ENCODE results near the gene SLC16A10.
"Not testable (repeated sequence)": the region's sequence is repeated elsewhere in the genome, so short reads cannot be mapped to it uniquely, and the experiment has no call there.

SLC16A10 gene

DNA sequence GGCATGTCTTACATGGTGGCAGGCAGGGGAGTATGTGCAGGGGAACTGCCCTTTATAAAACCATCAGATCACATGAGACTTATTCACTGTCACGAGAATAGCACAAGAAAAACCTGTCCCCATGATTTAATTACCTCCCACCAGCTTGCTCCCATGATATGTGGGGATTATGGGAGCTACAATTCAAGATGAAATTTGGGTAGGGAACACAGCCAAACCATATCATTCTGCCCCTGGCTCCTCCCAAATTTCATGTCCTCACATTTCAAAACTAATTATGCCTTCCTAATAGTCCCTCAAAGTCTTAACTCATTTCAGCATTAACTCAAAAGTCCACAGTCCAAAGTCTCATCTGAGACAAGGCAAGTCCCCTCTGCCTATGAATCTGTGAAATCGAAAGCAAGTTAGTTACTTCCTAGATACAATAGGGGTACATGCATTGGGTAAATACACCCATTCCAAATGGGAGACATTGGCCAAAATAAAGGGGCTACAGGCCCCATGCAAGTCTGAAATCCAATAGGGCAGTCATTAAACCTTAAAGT lies 102.4 kb downstream of the SLC16A10 start:
- DNase-seq, result not testable (repeated sequence)

DNA sequence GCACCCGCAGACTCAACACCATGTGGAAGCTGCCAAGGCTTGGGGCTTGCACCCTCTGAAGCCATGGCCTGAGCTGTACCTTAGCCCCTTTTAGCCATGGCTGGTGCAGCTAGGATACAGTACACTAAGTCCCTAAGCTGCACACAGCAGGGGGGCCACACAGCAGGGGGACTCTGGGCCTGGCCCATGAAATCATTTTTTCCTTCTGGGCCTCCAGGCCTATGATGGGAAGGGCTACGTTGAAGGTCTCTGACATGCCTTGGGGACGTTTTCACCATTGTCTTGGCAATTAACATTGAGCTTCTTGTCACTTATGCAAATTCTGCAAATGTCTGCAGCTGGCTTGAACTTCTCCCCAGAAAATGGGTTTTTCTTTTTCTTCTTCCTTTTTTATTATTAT lies 103.3 kb downstream of the SLC16A10 start:
- DNase-seq, result no peak

DNA sequence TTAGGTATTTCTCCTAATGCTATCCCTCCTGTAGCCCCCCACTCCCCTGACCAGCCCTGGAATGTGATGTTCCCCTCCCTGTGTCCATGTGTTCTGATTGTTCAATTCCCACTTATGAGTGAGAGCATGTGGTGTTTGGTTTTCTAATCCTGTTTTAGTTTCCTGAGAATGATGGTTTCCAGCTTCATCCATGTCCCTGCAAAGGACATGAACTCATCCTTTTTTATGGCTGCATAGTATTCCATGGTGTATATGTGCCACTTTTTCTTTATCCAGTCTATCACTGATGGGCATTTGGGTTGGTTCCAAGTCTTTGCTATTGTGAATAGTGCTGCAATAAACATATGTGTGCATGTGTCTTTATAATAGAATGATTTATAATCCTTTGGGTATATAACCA lies 103.8 kb downstream of the SLC16A10 start:
- DNase-seq, result not testable (repeated sequence)

DNA sequence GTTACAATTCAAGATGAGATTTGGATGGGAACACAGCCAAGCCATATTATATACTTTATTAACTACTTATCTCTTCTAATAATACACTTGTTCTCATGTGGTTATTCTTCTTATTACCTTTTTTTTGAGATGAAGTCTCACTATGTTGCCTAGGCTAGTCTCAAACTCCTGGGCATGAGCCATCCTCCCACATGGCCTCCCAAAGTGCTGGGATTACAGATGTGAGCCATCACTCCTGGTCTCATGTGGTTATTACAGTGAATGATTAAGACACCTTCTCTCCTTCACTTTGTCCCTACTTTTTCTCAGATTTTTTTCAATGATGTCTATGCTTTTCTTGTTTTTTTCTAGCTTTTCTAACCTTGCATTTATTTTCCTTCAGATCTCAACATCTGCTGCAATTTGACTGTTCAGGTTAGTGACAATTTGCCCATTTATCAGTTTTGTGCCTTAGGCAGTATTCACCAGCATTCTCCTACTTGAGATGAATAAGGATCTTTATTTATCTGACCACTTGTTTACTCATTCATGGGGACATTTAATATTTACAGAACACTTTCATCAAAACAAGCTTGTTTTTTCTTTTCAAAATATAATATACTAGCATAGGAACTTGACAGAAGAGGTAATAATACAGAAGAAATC lies 105.7 kb downstream of the SLC16A10 start:
- no peak for DNase-seq

DNA sequence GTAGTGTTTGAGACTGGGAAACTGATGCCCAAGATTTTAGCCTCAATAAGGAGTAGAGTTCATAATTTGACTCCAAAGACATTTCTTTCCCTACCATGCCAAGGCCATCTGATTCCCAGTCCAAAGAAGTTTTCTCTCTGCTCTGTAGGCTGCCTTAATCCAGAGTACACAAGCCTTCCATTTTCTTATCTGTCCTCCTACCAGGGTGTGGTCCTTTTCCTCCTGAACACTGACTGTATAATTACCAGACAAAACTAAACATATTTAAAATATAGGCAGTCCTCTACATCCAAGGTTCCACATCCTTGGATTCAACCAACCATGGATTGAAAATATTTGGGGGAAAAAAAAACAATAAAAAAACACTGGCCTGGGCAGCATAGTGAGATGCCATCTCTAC lies 108.4 kb downstream of the SLC16A10 start:
- DNase-seq, result no peak

DNA sequence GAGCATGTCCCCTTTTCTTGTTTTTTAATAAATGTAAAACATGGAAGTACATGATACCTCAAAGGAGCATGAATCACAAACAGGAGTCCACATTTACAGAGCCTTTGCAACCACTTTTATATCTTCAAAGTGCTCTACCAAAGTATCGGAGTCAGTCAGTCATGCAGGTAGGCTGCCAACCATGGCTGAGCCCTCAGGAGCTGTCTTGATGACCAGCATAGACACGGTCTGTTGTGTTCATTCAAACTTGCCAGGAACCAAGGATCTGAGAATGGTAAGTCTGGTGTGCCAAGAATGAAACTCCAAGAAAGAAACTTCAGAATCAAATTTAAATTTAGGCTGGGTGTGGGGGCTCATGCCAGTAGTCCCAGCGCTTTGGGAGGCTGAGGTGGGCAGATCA lies 111.5 kb downstream of the SLC16A10 start:
- DNase-seq, result no peak

DNA sequence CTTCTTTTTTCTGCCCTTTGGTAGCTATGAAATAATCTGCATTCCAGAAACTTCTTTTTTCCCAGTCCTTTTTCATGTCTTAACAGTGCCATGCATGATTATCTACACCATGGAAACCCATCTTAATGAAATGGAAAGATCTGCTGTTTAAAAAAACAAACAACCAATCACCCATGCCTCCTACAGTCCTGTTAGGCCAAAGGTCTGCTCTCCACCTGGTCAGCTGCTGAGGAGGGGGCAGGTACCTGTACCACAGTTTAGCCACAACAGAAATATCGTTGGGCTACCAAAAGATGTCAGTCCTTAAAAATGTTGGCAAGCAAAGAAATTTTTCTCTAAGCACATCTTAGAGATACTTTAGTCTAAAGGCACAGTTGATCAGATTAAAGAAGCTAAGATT lies 112.6 kb downstream of the SLC16A10 start:
- no peak for DNase-seq

DNA sequence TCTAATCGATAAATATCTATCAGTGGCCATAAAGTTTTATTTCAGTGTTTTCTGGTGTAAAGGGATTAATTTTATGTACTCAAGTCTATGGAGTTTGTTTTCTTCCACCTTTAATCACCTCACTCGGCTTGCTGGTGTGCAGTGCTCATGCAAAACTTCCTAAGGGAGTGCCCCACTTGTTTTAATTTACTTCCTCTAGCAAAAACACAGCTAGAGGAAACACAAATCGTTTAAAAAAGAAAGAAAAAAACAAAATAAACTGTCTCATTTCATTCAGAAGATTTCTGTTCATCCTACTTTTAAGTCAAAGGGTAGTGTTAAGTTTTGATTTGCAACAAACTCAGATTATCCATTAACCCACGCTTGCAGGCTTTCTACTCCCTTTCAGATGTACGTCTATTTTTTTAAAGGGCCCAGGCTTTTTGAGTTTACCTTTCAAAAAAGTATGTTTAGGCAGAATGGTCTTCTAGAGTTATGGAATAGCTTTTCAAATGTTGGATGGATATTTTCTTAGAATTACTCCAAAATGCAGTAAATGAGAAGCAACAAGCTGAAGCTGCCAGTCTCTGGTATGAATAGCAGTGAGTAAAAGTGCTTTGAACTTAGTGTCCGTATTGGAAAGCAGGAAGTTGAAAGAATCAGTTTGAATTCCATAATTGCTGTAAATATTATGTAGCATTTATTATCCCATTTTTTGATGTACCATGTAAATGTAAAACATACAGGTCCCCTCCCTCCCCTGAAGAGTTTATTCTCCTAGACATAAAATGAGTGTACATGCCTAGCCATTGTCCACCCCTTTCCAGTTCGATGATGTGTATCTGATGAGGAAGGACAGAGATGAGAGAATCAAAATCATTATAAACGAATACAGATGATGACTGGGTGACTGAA lies 113.3 kb downstream of the SLC16A10 start:
- DNase-seq, result no peak

DNA sequence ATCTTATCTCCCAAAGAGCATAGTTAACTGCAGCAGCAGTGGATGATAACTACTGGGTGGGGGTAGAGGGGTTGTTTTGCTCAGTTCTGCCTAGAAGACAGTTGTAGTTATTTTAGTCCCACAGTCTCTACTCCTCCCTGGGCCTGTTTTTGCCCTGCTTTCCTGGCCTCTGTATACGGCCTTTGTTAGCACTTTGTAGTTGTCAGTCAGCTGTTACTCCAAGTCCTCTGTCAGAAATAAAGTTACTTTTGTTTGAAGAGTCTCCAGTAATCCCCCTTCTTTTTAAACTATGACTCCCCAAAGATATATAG lies 113.9 kb downstream of the SLC16A10 start:
- no peak for DNase-seq

DNA sequence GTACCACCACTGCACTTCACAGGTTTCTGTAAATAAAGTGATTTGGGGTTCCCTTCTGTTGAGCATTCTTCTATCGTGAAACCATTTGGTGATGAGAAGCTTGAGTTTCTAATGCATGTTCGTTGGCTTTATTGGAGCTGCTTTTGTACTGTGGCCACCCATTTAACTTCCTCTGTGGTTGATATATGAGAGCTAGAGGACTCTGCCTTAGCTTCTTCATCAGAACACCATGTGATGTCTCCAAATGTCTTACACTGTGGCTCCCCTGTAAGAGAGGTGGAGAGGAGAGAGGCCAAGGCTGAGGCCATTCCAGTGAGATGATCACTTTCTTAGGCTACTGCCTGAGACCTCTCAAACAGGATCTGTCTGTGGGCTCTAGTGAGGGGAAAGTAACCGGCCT lies 114.5 kb downstream of the SLC16A10 start:
- no peak for DNase-seq

DNA sequence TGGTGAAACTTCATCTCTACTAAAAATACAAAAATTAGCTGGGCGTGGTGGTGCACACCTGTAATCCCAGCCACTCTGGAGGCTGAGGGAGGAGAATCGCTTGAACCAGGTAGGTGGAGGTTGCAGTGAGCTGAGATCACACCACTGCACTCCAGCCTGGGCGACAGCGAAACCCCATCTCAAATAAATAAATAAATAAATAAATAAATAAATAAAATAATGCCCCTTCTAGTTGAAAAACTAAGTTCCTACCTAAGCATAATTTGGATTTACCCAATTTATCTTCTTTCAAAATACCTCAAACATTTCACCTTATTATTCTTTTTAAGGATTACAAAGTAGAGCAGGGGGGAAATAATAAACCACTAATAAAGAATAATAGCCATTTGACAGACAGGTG lies 116.2 kb downstream of the SLC16A10 start:
- DNase-seq, result not testable (repeated sequence)

DNA sequence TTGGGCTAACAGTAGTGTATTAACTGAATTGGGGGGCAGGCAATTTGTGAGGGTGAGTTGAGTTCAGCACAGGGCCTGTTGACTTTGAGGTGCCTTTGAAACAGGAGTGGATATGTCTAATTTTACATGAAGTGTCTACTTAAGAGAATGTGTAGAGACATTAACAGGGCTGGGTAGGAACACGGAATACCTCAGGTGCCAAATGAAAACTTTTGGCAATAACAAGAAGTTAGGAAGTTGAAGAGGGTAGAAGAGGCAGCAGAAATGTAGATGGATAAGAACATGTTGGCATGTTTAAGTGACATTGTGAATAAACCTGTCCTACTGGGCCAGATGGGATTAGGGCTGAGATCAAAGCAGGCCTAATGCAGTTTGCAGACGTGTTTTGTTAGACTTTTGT lies 117.0 kb downstream of the SLC16A10 start:
- DNase-seq, result no peak

DNA sequence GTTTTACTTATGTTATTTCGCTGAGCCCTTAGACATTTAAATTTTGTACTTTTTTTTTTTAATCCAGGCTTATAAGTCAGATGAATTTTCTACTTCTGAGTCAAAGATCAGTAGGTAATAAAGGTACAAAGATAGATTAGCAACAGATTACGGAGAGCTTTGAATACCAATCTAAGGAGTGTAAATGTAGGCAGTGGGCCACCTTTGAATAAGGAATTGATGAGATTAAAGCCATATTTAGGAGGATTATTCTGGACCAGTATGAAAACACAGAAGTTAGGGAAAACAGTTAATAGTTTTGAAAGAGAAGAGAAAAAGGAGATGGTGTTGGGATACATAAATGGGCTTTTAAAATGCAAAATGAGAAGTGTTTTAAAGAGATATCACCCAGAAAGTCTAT lies 117.6 kb downstream of the SLC16A10 start:
- DNase-seq, result no peak

DNA sequence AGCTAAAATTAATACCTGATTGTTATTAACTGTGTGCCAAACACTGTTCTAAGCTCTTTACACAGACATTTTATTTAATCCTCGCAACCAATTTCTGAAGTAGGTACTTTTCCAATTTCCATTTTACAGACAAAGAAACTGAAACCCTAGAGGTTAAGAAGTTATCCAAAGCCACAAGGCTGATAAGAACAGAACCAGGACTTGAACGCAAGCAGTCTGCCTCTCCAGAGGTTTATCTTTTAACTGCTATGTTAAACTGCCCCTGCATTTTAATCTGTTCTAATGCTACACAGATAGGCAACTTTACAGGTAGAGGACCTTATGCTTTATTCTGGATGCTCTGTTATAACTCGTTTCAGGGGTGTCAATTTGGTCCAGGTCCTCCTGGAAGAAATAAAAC lies 118.2 kb downstream of the SLC16A10 start:
- DNase-seq, result no peak

DNA sequence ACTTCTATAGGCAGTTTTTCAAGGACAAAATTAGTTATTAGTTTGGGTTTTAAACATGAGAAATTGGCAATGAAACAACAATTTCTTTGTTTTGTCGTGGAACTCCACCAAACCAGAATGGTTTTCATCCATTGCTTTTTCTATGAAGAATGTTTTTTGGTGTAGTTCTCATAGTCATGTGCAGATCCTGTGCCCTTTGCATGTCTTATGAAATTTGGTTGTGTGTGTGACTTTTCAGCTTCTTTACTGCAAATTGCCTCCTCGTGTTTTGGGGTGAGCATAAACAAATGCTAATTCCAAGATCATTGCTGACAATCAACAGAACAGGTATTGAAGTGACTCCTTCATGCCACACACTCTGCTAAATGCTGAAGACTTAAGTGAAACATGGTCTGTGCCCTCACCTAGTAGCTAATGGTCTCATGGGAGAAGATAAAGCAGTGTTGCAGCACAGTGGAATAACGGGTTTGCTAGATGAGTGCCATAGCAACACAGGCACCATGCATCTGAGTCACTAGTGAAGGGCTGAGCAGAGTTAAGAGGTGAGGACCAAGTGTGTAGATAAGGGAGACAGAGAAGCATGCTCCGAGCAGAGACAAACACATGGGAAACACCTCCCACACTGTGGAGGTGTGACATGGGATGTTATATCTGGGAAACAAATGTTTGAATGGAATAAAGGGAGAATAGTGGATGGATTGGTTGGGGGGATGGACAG lies 120.0 kb downstream of the SLC16A10 start:
- DNase-seq, result no peak

DNA sequence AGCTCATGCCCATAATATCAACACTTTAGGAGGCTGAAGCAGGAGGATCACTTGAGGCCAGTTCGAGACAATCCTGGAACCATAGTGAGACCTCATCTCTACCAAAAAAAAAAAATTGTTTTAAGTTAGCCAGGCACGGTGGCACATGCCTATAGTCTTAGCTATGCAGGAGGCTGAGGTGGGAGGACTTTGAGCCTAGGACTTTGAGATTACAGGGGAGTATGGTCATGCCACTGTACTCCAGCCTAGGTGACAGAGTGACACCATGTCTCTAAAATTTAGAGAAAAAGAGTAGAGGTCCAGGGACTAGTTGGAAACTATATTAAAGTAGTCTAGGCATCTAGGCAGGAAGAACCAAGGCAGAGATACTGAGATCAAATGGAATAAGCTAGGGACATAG lies 121.6 kb downstream of the SLC16A10 start:
- no peak for DNase-seq

DNA sequence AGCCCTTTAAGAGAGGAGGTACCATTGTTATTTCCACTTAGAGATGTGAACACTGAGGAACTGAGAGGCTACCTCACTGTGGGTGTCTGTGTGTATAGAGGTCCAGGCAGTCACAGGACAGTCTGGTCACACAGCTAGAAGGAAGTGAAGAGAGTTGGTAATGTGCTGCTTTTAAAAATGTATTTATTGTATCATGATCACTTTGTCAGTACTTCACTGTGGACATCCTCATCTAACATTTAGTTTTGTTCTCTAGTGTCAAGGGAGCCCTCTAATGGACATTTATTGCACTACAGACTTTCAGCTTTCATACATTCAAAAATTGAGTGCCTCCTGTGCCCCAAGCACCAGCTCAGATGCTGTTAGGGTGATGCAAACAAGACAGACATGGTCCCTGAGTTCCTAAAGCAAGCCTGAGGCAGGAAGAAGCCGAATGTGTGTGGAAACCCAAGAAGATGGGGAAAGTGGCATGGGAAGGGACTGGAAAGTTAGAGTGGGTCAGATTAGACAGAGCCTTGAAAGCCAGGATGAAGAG lies 123.0 kb downstream of the SLC16A10 start:
- peak; percentile 64 for DNase-seq

DNA sequence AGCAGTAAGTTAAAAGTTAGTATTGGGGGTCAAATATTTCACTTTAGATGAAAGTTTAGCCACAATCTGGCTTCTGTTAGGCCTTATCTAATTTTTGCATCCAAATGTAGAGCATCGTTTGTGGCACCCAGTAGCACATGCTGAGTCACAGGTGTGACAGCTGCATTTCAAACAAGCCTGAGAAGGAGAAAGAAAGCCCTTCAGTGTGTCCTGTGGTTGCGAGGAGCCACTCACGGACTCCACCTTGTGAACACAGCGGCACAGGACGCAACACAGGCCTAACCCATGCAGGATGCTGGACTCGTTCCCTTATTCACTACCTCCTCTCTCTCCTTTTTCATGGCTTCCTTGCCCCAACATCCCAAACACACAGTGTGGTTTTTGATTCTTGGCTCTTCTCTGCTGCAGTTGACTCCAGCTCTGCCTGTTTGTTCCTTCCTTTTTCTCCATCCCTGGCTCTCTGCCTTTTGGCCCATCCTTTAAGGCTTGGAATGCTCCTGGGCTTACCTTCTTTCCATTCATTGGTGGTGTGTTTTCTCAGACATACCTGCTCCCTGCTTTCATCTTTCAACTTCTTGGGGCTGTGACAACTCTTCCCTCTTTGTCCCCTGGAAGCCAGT lies 124.2 kb downstream of the SLC16A10 start:
- no peak for DNase-seq

DNA sequence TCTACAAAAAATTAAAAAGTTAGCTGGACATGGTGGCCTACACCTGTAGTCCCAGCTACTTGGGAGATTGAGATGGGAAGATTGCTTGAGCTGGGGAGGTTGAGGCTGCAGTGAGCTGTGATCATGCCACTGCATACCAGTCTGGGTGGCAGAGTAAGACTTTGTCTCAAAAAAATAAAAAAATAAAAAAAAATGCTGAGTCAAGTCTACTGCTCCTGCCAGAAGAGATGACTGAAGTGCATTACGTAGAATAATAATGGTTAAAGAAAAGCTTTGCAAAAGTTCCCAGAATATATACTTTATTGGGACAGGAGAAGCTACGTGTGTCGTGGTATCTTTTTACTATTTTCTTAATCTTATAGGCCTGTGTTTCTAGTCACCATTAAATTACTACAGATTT lies 125.3 kb downstream of the SLC16A10 start:
- no peak for DNase-seq

DNA sequence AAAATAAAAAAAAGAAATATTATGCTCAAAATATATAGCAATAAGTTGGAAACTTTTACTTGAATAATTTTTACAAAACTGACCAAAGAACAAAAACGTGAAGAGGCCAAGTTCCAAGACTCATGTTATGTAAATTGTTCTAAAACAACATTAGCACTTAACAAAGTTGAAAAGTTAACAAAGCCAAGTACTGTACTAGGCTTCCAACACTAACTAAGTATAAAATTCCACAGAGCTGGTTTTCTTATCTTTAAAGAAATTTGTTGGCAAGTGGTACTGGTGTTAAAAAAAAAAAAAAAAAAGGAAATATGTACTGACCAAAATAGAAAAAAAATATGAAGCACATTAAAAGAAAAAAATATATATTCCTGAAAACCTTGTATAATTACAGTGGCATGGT lies 127.8 kb downstream of the SLC16A10 start:
- no peak for DNase-seq

DNA sequence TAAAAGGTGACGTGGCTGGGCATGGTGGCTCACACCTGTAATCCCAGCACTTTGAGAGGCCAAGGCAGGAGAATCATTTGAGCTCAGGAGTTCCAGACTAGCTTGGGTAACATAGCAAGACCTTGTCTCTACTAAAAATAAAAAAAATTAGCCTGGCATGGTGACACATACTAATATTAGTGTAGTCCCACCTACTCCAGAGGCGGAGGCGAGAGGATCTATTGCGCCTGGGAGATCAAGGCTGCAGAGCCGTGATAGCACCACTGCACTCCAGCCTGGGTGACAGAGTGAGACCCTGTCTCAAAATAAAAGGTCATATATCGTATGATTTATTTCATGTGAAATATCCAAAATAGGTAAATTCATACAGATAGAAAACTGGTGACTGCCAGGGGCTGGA lies 132.5 kb downstream of the SLC16A10 start:
- no peak for DNase-seq

DNA sequence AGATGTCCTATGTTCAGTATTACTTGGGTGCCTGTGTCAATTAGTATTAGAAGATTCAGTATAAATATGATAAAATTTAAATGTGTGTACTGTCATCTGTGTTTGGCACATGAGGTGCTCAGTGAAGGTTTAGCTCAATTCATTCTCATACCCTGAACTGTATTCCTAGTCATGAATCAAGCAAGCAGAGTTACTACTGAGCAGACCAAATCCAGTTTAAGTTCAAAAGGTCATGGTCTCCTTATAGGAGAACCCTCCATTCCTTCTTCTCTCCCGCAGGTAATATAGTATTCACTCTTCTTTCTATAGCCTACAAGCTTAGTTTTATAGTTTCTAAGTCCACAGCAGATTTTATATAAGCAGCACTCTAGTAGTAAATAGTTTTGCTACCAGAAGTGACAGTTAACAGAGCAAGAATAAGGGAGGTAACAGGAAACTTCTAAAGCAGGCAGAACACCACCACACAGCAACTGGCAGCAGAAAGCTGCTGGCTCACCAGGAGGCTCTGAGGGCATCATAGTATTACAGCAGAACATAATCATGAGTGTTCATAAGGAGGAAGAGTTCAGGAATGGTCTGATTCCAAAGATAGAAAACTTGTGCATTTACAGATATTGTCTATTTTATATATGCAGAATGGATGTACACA lies 133.2 kb downstream of the SLC16A10 start:
- no peak for DNase-seq
